OCI-LY1 (cell line): ENCODE data around the gene EFHD2.
"Not testable (repeated sequence)": the region's sequence is repeated elsewhere in the genome, so short reads cannot be mapped to it uniquely, and the experiment has no call there.

Source experiments
- CTCF ChIP-seq: fragments of 200-600 bp; sonication (generic), shearing (Covaris generic); IDR thresholded peaks from 2 replicates; pipeline ENCODE4 v1.5.1; 2017; ENCODE audit warnings: mild to moderate bottlenecking, antibody characterized with exemption, low read length, moderate library complexity, mixed read lengths
- EZH2 ChIP-seq: fragments of 200-600 bp; sonication (generic), shearing (Covaris generic); IDR thresholded peaks from 2 replicates; pipeline ENCODE4 v1.8.0; 2017; ENCODE audit warnings: borderline replicate concordance, mixed run types, mild to moderate bottlenecking, antibody characterized with exemption, low read length, moderate library complexity, mixed read lengths

GRCh38 chr1:15389828-15390227, 19.9 kb upstream of the EFHD2 start:
- TF ChIP-seq CTCF, EZH2: not testable (repeated sequence)
